Endothelial cell (in vitro differentiated cells): ENCODE data around the gene INTS12. TPM values are rescaled to one million over a fixed set of nuclear protein-coding genes. Genes with fewer than 3 reads are reported as not detected.
"Not testable (repeated sequence)": the region's sequence is repeated elsewhere in the genome, so short reads cannot be mapped to it uniquely, and the experiment has no call there.

Experiments
- DNase-seq: peaks from one replicate; pipeline ENCODE4 v3.0.0; 2021; ENCODE audit warnings: low spot score
- H3K27ac Mint-ChIP-seq: one replicate; pipeline ENCODE4 v1.8.0; 2021; ENCODE audit warnings: mixed read lengths, inconsistent platforms; ENCODE audit not compliant: unreplicated experiment
- H3K27me3 Mint-ChIP-seq: one replicate; pipeline ENCODE4 v1.8.0; 2021; ENCODE audit warnings: mild to moderate bottlenecking, moderate library complexity, mixed read lengths, inconsistent platforms; ENCODE audit not compliant: unreplicated experiment
- H3K36me3 Mint-ChIP-seq: one replicate; pipeline ENCODE4 v1.8.0; 2021; ENCODE audit warnings: mild to moderate bottlenecking, low read depth, mixed read lengths, inconsistent platforms; ENCODE audit not compliant: unreplicated experiment
- H3K4me1 Mint-ChIP-seq: one replicate; pipeline ENCODE4 v1.8.0; 2021; ENCODE audit warnings: mild to moderate bottlenecking, mixed read lengths, inconsistent platforms; ENCODE audit not compliant: unreplicated experiment
- H3K4me3 Mint-ChIP-seq: one replicate; pipeline ENCODE4 v1.8.0; 2021; ENCODE audit warnings: mild to moderate bottlenecking, mixed read lengths, inconsistent platforms; ENCODE audit not compliant: unreplicated experiment
- H3K9me3 Mint-ChIP-seq: one replicate; pipeline ENCODE4 v1.8.0; 2021; ENCODE audit warnings: mixed read lengths, inconsistent platforms; ENCODE audit not compliant: unreplicated experiment
- CTCF ChIP-seq: fragments of 200-600 bp; sonication (generic); IDR thresholded peaks from one replicate; pipeline ENCODE4 v1.5.0; 2021; ENCODE audit warnings: antibody characterized with exemption; ENCODE audit not compliant: unreplicated experiment
- total RNA-seq: library from RNA; stranded (reverse); fragmentation: NEBNext Ultra II Directional; extraction: Animal tissue kit (Norgen Biotek cat#: 25700); gene quantifications from one replicate; pipeline ENCODE4 v1.2.1, GENCODE V29; 2021; ENCODE audit not compliant: unreplicated experiment

INTS12 gene
- total RNA-seq, 1 donor from 2014 or later: 16.0 TPM

- no peaks in the 10 kb centered on the region for H3K9me3 Mint-ChIP-seq
These were observed 1.6 kb upstream of the INTS12 start for GRCh38 chr4:105710012-105710600.

GRCh38 chr4:105709081-105709450 lies 577 bp upstream of the INTS12 start:
- H3K4me3 Mint-ChIP-seq: peak overlapping the region; percentile 95
- H3K36me3 Mint-ChIP-seq: peaks cover 3% of the 10 kb centered on the region
- H3K27ac Mint-ChIP-seq: peak overlapping the region; percentile 92
- TF ChIP-seq CTCF: no peak
- no peaks in the 10 kb centered on the region for H3K27me3 Mint-ChIP-seq
- H3K4me1 Mint-ChIP-seq: peaks cover 16% of the 10 kb centered on the region
- H3K9me3 Mint-ChIP-seq: no peaks in the 10 kb centered on the region
- peak; percentile 39 for DNase-seq

More at GRCh38 chr4:105710012-105710600, 1.6 kb upstream of the INTS12 start:
- Mint-ChIP-seq H3K27me3 (no peaks in the 10 kb centered on the region), H3K4me3 (peak overlapping the region; percentile 78), H3K36me3 (peaks cover 3% of the 10 kb centered on the region), H3K27ac (no peak overlapping the region), H3K4me1 (peaks cover 16% of the 10 kb centered on the region)
- TF ChIP-seq CTCF: no peak
- no peak for DNase-seq

- TF ChIP-seq CTCF: no peak
- peak overlapping the region; percentile 97 for H3K4me3 Mint-ChIP-seq
- peak overlapping the region; percentile 97 for H3K27ac Mint-ChIP-seq
- no peaks in the 10 kb centered on the region for H3K27me3 Mint-ChIP-seq
- peaks cover 3% of the 10 kb centered on the region for H3K36me3 Mint-ChIP-seq
- peaks cover 15% of the 10 kb centered on the region for H3K4me1 Mint-ChIP-seq
- DNase-seq: no peak
- no peaks in the 10 kb centered on the region for H3K9me3 Mint-ChIP-seq
These were observed 708 bp downstream of the INTS12 start for GRCh38 chr4:105707782-105708180.

- H3K4me1 Mint-ChIP-seq: no peaks in the 10 kb centered on the region
- no peak overlapping the region for H3K4me3 Mint-ChIP-seq
- no peak for TF ChIP-seq CTCF
- no peaks in the 10 kb centered on the region for H3K36me3 Mint-ChIP-seq
- H3K9me3 Mint-ChIP-seq: no peaks in the 10 kb centered on the region
- H3K27me3 Mint-ChIP-seq: no peaks in the 10 kb centered on the region
- DNase-seq: no peak
- no peak overlapping the region for H3K27ac Mint-ChIP-seq
These were observed 9.9 kb downstream of the INTS12 start for GRCh38 chr4:105698607-105699006.

GRCh38 chr4:105695832-105696231 lies 12.7 kb downstream of the INTS12 start:
- H3K36me3 Mint-ChIP-seq, H3K4me3 Mint-ChIP-seq, H3K27me3 Mint-ChIP-seq, H3K27ac Mint-ChIP-seq, H3K9me3 Mint-ChIP-seq, DNase-seq, H3K4me1 Mint-ChIP-seq: not testable (repeated sequence)

GRCh38 chr4:105694812-105695211 lies 13.7 kb downstream of the INTS12 start:
- H3K36me3 Mint-ChIP-seq, H3K4me1 Mint-ChIP-seq, H3K9me3 Mint-ChIP-seq, H3K4me3 Mint-ChIP-seq, H3K27ac Mint-ChIP-seq, H3K27me3 Mint-ChIP-seq, DNase-seq: not testable (repeated sequence)
